Fibroblast of villous mesenchyme (primary cell): ENCODE measurements around the gene CXCR2. TPM values are rescaled to one million over a fixed set of nuclear protein-coding genes. Genes with fewer than 3 reads are reported as not detected.

Experiments used
- DNase-seq: peaks from one replicate; pipeline ENCODE4 v3.0.0-alpha.2; 2010; ENCODE audit warnings: low read depth
- H3K4me3 ChIP-seq: 2 replicates; pipeline ENCODE4 v1.5.1; 2011; ENCODE audit warnings: low read depth, mild to moderate bottlenecking, low read length
- CTCF ChIP-seq: IDR thresholded peaks from 2 replicates; pipeline ENCODE4 v1.5.1; 2012; ENCODE audit warnings: low read depth, mild to moderate bottlenecking, low read length; ENCODE audit not compliant: insufficient read depth
- total RNA-seq: library from RNA; depleted of rRNA; stranded (reverse); fragments of >200 nt; gene quantifications from 2 replicates; pipeline ENCODE4 v1.2.3, GENCODE V29; 2012

The CXCR2 gene
- total RNA-seq, 1 donor, result not detected

GRCh38 chr2:218129458-218130135 is 3.8 kb downstream of the CXCR2 start:
- no peak overlapping the region for H3K4me3 ChIP-seq
- TF ChIP-seq CTCF, result no peak
- no peak for DNase-seq

GRCh38 chr2:218130377-218130776 is 4.5 kb downstream of the CXCR2 start:
- TF ChIP-seq CTCF, result no peak
- no peak overlapping the region for H3K4me3 ChIP-seq
- DNase-seq, result no peak

- no peak overlapping the region for H3K4me3 ChIP-seq
- no peak for TF ChIP-seq CTCF
- no peak for DNase-seq
Observed at GRCh38 chr2:218130822-218131221, 5.0 kb downstream of the CXCR2 start.

GRCh38 chr2:218137514-218137913 is 11.7 kb downstream of the CXCR2 start:
- TF ChIP-seq CTCF, result no peak
- no peak for DNase-seq
- H3K4me3 ChIP-seq, result no peak overlapping the region

- DNase-seq, result no peak
- TF ChIP-seq CTCF, result no peak
- no peak overlapping the region for H3K4me3 ChIP-seq
Observed at GRCh38 chr2:218138047-218138446, 12.2 kb downstream of the CXCR2 start.

GRCh38 chr2:218145124-218145523 is 19.3 kb downstream of the CXCR2 start:
- DNase-seq, result peak; percentile 88
- no peak overlapping the region for H3K4me3 ChIP-seq
- no peak for TF ChIP-seq CTCF

GRCh38 chr2:218146056-218146455 is 20.2 kb downstream of the CXCR2 start:
- H3K4me3 ChIP-seq, result no peak overlapping the region
- DNase-seq, result peak; percentile 76
- TF ChIP-seq CTCF, result no peak
